ENCODE measurements around the gene POU4F1. TPM values are rescaled to one million over a fixed set of nuclear protein-coding genes. Genes with fewer than 3 reads are reported as not detected.
A peak's percentile ranks its signal among the peaks of the same experiment; 100 is the strongest.

Gene POU4F1
- total RNA-seq, 1 donor from 2014 or later: 1.6 TPM

- Histone ChIP-seq H3K27me3 (ENCODE audit: control insufficient read depth in 3 of 3, insufficient read depth in 3 of 3, low read length in 3 of 3) (peaks cover 83 to 89% (median 85%) of the 10 kb centered on the region in 3 donors), H3K36me3 (ENCODE audit: control insufficient read depth in 3 of 3, insufficient read depth in 3 of 3, low read length in 3 of 3) (peaks cover 0 to 2% (median 0%) of the 10 kb centered on the region in 3 donors), H3K9ac (ENCODE audit: low read depth in 1 of 3, low read length in 3 of 3) (no peak overlapping the region), H3K4me1 (ENCODE audit: control insufficient read depth in 3 of 3, insufficient read depth in 3 of 3, low read length in 3 of 3) (peaks cover 12 to 24% (median 15%) of the 10 kb centered on the region in 3 donors), H3K9me3 (ENCODE audit: control insufficient read depth in 3 of 3, low read length in 3 of 3) (no peaks in the 10 kb centered on the region), H3K4me3 (ENCODE audit: low read length in 3 of 3) (no peak overlapping the region), H3K27ac (ENCODE audit: low read depth, low read length) (no peak overlapping the region)
Measured at GRCh38 chr13:78599645-78600279, 3.6 kb downstream of the POU4F1 start.

- Histone ChIP-seq H3K36me3 (ENCODE audit: control insufficient read depth in 3 of 3, insufficient read depth in 3 of 3, low read length in 3 of 3) (peaks cover 0 to 2% (median 0%) of the 10 kb centered on the region in 3 donors), H3K9ac (ENCODE audit: low read depth in 1 of 3, low read length in 3 of 3) (no peak overlapping the region), H3K9me3 (ENCODE audit: control insufficient read depth in 3 of 3, low read length in 3 of 3) (no peaks in the 10 kb centered on the region), H3K27me3 (ENCODE audit: control insufficient read depth in 3 of 3, insufficient read depth in 3 of 3, low read length in 3 of 3) (peaks cover 84 to 89% (median 85%) of the 10 kb centered on the region in 3 donors), H3K4me3 (ENCODE audit: low read length in 3 of 3) (no peak overlapping the region), H3K27ac (ENCODE audit: low read depth, low read length) (no peak overlapping the region), H3K4me1 (ENCODE audit: control insufficient read depth in 3 of 3, insufficient read depth in 3 of 3, low read length in 3 of 3) (peaks cover 12 to 24% (median 15%) of the 10 kb centered on the region in 3 donors)
Measured at GRCh38 chr13:78598966-78599644, 4.2 kb downstream of the POU4F1 start.

GRCh38 chr13:78598116-78598781 lies 5.1 kb downstream of the POU4F1 start:
- Histone ChIP-seq H3K27ac (ENCODE audit: low read depth, low read length) (no peak overlapping the region), H3K9ac (ENCODE audit: low read depth in 1 of 3, low read length in 3 of 3) (no peak overlapping the region), H3K36me3 (ENCODE audit: control insufficient read depth in 3 of 3, insufficient read depth in 3 of 3, low read length in 3 of 3) (peaks cover 0 to 2% (median 0%) of the 10 kb centered on the region in 3 donors), H3K27me3 (ENCODE audit: control insufficient read depth in 3 of 3, insufficient read depth in 3 of 3, low read length in 3 of 3) (peaks cover 84 to 89% (median 85%) of the 10 kb centered on the region in 3 donors), H3K4me3 (ENCODE audit: low read length in 3 of 3) (no peak overlapping the region), H3K9me3 (ENCODE audit: control insufficient read depth in 3 of 3, low read length in 3 of 3) (no peaks in the 10 kb centered on the region), H3K4me1 (ENCODE audit: control insufficient read depth in 3 of 3, insufficient read depth in 3 of 3, low read length in 3 of 3) (peaks cover 7 to 17% (median 10%) of the 10 kb centered on the region in 3 donors)

GRCh38 chr13:78597602-78597932 lies 5.8 kb downstream of the POU4F1 start:
- Histone ChIP-seq H3K4me1 (ENCODE audit: control insufficient read depth in 3 of 3, insufficient read depth in 3 of 3, low read length in 3 of 3) (peaks cover under 1 to 13% (median 6%) of the 10 kb centered on the region in 3 donors), H3K9me3 (ENCODE audit: control insufficient read depth in 3 of 3, low read length in 3 of 3) (no peaks in the 10 kb centered on the region), H3K27ac (ENCODE audit: low read depth, low read length) (no peak overlapping the region), H3K36me3 (ENCODE audit: control insufficient read depth in 3 of 3, insufficient read depth in 3 of 3, low read length in 3 of 3) (peaks cover 0 to under 1% (median 0%) of the 10 kb centered on the region in 3 donors), H3K27me3 (ENCODE audit: control insufficient read depth in 3 of 3, insufficient read depth in 3 of 3, low read length in 3 of 3) (peaks cover 81 to 89% (median 85%) of the 10 kb centered on the region in 3 donors), H3K4me3 (ENCODE audit: low read length in 3 of 3) (no peak overlapping the region), H3K9ac (ENCODE audit: low read depth in 1 of 3, low read length in 3 of 3) (no peak overlapping the region)

DNA sequence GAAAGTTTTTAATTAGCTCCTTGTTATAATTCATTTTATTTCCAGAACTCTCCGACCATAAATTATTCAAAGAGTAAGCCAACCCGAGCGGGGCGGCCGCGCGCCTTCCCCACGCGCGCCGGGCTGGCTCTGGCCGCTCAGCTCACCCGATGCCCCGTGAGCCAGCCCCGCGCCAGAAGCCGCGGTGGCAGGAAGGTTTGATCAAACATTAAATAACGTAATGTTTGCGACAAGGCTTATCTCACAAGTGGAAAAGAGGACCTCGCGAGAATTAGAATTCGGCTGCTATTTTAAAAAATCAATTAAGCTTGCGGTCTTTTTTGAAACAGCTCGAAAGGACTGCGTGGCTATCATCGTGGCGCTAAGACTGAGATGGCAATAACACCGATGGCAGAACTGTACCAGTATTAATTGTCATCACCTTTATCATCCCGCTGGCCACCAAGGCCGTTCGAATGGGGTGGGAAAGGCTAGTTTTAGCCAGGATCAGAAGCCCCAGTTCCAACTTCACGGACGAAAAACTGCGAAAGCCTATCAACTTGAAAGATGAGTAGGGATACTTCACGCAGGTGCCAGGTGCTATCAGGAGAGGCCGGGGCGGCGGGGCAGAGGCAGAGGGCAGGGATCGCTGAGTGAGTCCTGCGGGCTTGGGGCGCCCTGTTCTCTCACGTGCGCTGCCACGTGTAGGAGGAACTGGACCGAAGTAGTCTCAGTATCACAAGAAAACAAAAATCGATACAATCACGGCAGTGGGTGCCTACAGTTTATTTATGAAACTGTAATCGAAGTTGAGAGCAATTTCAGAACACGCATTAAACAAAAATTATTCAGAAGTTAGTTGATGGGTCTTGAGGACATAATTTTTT lies 6.4 kb downstream of the POU4F1 start:
- Histone ChIP-seq H3K36me3 (ENCODE audit: control insufficient read depth in 3 of 3, insufficient read depth in 3 of 3, low read length in 3 of 3) (no peaks in the 10 kb centered on the region), H3K4me3 (ENCODE audit: low read length in 3 of 3) (no peak overlapping the region), H3K27me3 (ENCODE audit: control insufficient read depth in 3 of 3, insufficient read depth in 3 of 3, low read length in 3 of 3) (peaks cover 77 to 87% (median 82%) of the 10 kb centered on the region in 3 donors), H3K9me3 (ENCODE audit: control insufficient read depth in 3 of 3, low read length in 3 of 3) (no peaks in the 10 kb centered on the region), H3K4me1 (ENCODE audit: control insufficient read depth in 3 of 3, insufficient read depth in 3 of 3, low read length in 3 of 3) (peaks cover 0 to 9% (median 3%) of the 10 kb centered on the region in 3 donors), H3K27ac (ENCODE audit: low read depth, low read length) (no peak overlapping the region), H3K9ac (ENCODE audit: low read depth in 1 of 3, low read length in 3 of 3) (no peak overlapping the region)

GRCh38 chr13:78596399-78596735 lies 7.0 kb downstream of the POU4F1 start:
- peaks cover 0 to 6% (median 1%) of the 10 kb centered on the region in 3 donors for H3K4me1 ChIP-seq (ENCODE audit: control insufficient read depth in 3 of 3, insufficient read depth in 3 of 3, low read length in 3 of 3)
- no peak overlapping the region for H3K27ac ChIP-seq (ENCODE audit: low read depth, low read length)
- H3K27me3 ChIP-seq (ENCODE audit: control insufficient read depth in 3 of 3, insufficient read depth in 3 of 3, low read length in 3 of 3): peaks cover 77 to 83% (median 79%) of the 10 kb centered on the region in 3 donors
- H3K36me3 ChIP-seq (ENCODE audit: control insufficient read depth in 3 of 3, insufficient read depth in 3 of 3, low read length in 3 of 3): no peaks in the 10 kb centered on the region
- no peak overlapping the region for H3K9ac ChIP-seq (ENCODE audit: low read depth in 1 of 3, low read length in 3 of 3)
- peak overlapping the region; percentile 6 to 35 (median 30) for H3K4me3 ChIP-seq (ENCODE audit: low read length in 3 of 3)
- H3K9me3 ChIP-seq (ENCODE audit: control insufficient read depth in 3 of 3, low read length in 3 of 3): no peaks in the 10 kb centered on the region

DNA sequence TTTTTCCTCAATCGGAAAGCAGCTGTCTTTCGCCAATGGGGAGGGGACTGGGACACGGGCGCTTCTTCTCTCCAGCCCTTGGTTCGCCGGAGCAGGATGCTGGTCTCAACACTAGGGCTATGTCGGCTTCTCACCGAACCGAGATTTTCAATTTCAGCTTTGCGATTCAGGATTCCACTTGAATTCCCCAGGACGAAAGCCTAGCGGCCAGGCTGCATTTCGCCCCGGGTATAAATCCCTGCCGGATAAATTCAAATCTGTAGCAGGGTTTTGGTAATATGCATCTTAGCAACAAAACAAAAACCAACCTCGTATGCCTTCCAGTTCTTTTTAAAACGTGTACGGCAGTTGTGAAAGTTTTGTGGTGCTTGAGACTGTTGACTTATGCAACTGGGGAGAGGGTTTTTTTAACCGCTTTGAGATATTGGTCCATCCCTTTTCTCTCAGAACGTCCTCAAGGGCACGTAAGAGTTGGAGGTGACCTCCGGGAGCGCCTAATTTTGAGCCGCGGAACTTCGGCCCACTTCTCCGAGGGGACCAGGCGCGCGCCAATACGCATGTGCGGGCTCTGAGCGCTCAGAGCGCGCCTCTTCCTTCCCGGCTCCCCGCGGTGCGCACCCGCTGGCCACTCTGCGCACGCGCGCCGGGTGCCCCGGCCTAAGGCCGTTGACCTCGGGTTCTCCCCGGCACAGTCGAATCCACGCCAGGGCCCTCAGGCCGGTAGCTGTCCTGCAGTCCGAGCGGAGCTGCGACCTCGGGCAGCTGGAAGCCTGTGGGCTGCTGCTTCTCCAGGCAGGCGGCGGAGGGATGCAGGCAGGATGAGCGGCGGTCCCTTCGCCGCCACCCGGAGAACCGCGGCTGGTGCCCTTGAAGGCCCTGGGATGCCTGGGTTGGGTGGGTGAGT lies 7.6 kb downstream of the POU4F1 start:
- peak overlapping the region; percentile 6 to 35 (median 30) for H3K4me3 ChIP-seq (ENCODE audit: low read length in 3 of 3)
- no peaks in the 10 kb centered on the region for H3K9me3 ChIP-seq (ENCODE audit: control insufficient read depth in 3 of 3, low read length in 3 of 3)
- H3K9ac ChIP-seq (ENCODE audit: low read depth in 1 of 3, low read length in 3 of 3): no peak overlapping the region
- H3K36me3 ChIP-seq (ENCODE audit: control insufficient read depth in 3 of 3, insufficient read depth in 3 of 3, low read length in 3 of 3): no peaks in the 10 kb centered on the region
- H3K27me3 ChIP-seq (ENCODE audit: control insufficient read depth in 3 of 3, insufficient read depth in 3 of 3, low read length in 3 of 3): peaks cover 75 to 80% (median 77%) of the 10 kb centered on the region in 3 donors
- H3K4me1 ChIP-seq (ENCODE audit: control insufficient read depth in 3 of 3, insufficient read depth in 3 of 3, low read length in 3 of 3): peaks cover 0 to 4% (median 0%) of the 10 kb centered on the region in 3 donors
- H3K27ac ChIP-seq (ENCODE audit: low read depth, low read length): no peak overlapping the region

- Histone ChIP-seq H3K27me3 (ENCODE audit: control insufficient read depth in 3 of 3, insufficient read depth in 3 of 3, low read length in 3 of 3) (peaks cover 65 to 72% (median 71%) of the 10 kb centered on the region in 3 donors), H3K9me3 (ENCODE audit: control insufficient read depth in 3 of 3, low read length in 3 of 3) (no peaks in the 10 kb centered on the region), H3K4me3 (ENCODE audit: low read length in 3 of 3) (no peak overlapping the region), H3K4me1 (ENCODE audit: control insufficient read depth in 3 of 3, insufficient read depth in 3 of 3, low read length in 3 of 3) (peaks cover 0 to 4% (median 0%) of the 10 kb centered on the region in 3 donors), H3K36me3 (ENCODE audit: control insufficient read depth in 3 of 3, insufficient read depth in 3 of 3, low read length in 3 of 3) (no peaks in the 10 kb centered on the region), H3K27ac (ENCODE audit: low read depth, low read length) (no peak overlapping the region), H3K9ac (ENCODE audit: low read depth in 1 of 3, low read length in 3 of 3) (no peak overlapping the region)
Measured at GRCh38 chr13:78594456-78594975, 8.8 kb downstream of the POU4F1 start.

Measured in skeletal muscle tissue (tissue), 4 donors.